ENCODE results near the gene AOC3. TPM values are rescaled to one million over a fixed set of nuclear protein-coding genes. Genes with fewer than 3 reads are reported as not detected.

AOC3 gene
- total RNA-seq, 1 donor from 2014 or later: 160 TPM

DNA sequence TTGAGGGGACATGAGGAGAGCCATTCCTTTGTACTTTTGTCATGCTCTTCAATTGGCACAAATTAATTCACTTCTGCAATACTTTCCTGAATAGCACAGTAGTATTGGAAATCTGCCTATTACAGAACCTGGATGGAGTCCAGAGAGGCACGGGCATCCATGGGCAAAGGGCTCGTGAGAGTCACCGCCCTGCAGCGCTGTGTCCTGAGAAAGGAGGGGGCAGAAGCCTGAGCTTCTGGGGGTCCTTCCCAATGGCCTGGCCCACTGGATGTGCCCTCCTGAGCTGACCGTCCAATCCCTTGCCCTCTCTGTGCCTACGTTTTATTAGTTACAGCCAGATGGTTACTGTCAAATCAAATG, 53.1 kb downstream of the AOC3 start:
- Histone ChIP-seq H3K27ac (no peak overlapping the region), H3K36me3 (no peaks in the 10 kb centered on the region), H3K27me3 (ENCODE audit: low read depth) (no peaks in the 10 kb centered on the region), H3K4me3 (no peak overlapping the region), H3K9me3 (no peaks in the 10 kb centered on the region), H3K4me1 (no peaks in the 10 kb centered on the region)
- ATAC-seq (no peak), DNase-seq (no peak)
- TF ChIP-seq, protein P1, sequence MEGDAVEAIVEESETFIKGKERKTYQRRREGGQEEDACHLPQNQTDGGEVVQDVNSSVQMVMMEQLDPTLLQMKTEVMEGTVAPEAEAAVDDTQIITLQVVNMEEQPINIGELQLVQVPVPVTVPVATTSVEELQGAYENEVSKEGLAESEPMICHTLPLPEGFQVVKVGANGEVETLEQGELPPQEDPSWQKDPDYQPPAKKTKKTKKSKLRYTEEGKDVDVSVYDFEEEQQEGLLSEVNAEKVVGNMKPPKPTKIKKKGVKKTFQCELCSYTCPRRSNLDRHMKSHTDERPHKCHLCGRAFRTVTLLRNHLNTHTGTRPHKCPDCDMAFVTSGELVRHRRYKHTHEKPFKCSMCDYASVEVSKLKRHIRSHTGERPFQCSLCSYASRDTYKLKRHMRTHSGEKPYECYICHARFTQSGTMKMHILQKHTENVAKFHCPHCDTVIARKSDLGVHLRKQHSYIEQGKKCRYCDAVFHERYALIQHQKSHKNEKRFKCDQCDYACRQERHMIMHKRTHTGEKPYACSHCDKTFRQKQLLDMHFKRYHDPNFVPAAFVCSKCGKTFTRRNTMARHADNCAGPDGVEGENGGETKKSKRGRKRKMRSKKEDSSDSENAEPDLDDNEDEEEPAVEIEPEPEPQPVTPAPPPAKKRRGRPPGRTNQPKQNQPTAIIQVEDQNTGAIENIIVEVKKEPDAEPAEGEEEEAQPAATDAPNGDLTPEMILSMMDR (IDR thresholded peaks at IDR 0.05): no peak
- intact Hi-C loops (cut with DNase I): no loop called here

DNA sequence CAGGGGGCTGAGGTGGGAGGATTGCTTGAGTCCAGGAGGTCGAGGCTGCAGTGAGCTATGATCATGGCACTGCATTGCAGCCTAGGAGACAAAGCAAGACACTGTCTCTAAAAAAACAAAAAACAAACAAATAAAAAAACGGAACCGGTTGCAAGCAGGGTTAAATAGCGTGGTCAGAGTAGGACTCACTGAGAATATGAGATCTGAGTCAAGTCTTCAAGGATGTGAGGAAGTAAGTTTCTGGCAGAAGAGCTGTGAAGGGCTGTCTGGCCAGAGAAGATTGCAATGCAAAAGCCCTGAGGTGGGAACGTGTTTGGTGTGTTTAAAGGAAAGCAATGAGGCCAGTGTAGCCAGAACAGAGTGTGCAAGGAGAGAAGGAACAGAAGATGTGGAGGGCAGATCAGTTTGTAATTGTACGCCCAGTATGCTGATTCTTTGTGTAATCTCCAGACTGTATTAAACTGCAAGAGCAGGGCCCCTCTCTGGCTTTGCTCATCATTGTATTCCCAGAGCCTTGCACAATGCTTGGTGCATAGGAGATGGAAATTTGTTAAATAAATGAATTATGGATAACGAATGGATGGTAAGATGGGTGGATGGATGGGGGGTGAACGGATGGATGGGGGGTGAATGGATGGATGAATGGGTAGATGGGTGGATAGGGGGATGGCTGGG, 55.9 kb downstream of the AOC3 start:
- no peak for DNase-seq
- Histone ChIP-seq H3K4me1 (no peaks in the 10 kb centered on the region), H3K4me3 (no peak overlapping the region), H3K36me3 (no peaks in the 10 kb centered on the region), H3K27ac (no peak overlapping the region), H3K27me3 (ENCODE audit: low read depth) (no peaks in the 10 kb centered on the region), H3K9me3 (no peaks in the 10 kb centered on the region)
- intact Hi-C loops (cut with DNase I): no loop called here
- TF ChIP-seq, protein P1 (IDR thresholded peaks at IDR 0.05): no peak
- no peak for ATAC-seq

Small RNA genes lying within 50 kb of the gene (microRNA-seq; reads per million reads assigned to microRNA genes)
- gene MIR6781 (ENCODE audit: borderline number of aligned reads): not detected

Other genes starting within 250 kb of the AOC3 start
- 70.7 TPM for gene RETREG3, start 241.8 kb upstream of the AOC3 start, total RNA-seq
- gene TUBG1, start 241.5 kb upstream of the AOC3 start, total RNA-seq: 30.3 TPM
- 16.8 TPM for gene TUBG2, start 191.9 kb upstream of the AOC3 start, total RNA-seq
- gene PLEKHH3, start 174.2 kb upstream of the AOC3 start, total RNA-seq: 18.3 TPM
- gene CCR10, start 169.4 kb upstream of the AOC3 start, total RNA-seq: 1.4 TPM
- 9.0 TPM for gene CNTNAP1, start 168.7 kb upstream of the AOC3 start, total RNA-seq
- 56.2 TPM for gene EZH1, start 106.2 kb upstream of the AOC3 start, total RNA-seq
- 127 TPM for gene RAMP2, start 90.0 kb upstream of the AOC3 start, total RNA-seq
- 42.1 TPM for gene VPS25, start 77.8 kb upstream of the AOC3 start, total RNA-seq
- 0.47 TPM for gene WNK4, start 70.6 kb upstream of the AOC3 start, total RNA-seq
- gene COA3, start 52.5 kb upstream of the AOC3 start, total RNA-seq: 54.5 TPM
- 1.6 TPM for gene CNTD1, start 52.3 kb upstream of the AOC3 start, total RNA-seq
- gene BECN1, start 26.9 kb upstream of the AOC3 start, total RNA-seq: 65.3 TPM
- 81.6 TPM for gene PSME3, start 17.8 kb upstream of the AOC3 start, total RNA-seq
- 2.1 TPM for gene AOC2, start 6.6 kb upstream of the AOC3 start, total RNA-seq
- gene G6PC1, start 49.6 kb downstream of the AOC3 start, total RNA-seq: not detected
- 25.2 TPM for gene AARSD1, start 113.3 kb downstream of the AOC3 start, total RNA-seq
- 0.27 TPM for gene PTGES3L, start 128.9 kb downstream of the AOC3 start, total RNA-seq
- gene RUNDC1, start 129.4 kb downstream of the AOC3 start, total RNA-seq: 17.1 TPM
- 810 TPM for gene RPL27, start 147.2 kb downstream of the AOC3 start, total RNA-seq
- gene IFI35, start 155.6 kb downstream of the AOC3 start, total RNA-seq: 61.5 TPM
- 382 TPM for gene VAT1, start 171.2 kb downstream of the AOC3 start, total RNA-seq
- 0.53 TPM for gene RND2, start 174.0 kb downstream of the AOC3 start, total RNA-seq

Data from lower lobe of right lung (tissue), 2 donors.